H1 (cell line): ENCODE results near the gene NOP9. TPM values are rescaled to one million over a fixed set of nuclear protein-coding genes. Genes with fewer than 3 reads are reported as not detected.
A peak's percentile ranks its signal among the peaks of the same experiment; 100 is the strongest.

Experiments used
- CTCF ChIA-PET: fragments of 300-600 bp; sonication (Branson Sonifier 250); formaldehyde crosslinking; loops from one replicate; lab custom pipeline; 2021; ENCODE audit not compliant: partially characterized antibody; lab: Charles Lee
- POLR2A ChIA-PET: fragments of 300-600 bp; sonication (Branson Sonifier 250); formaldehyde crosslinking; loops from one replicate; lab custom pipeline; 2021; ENCODE audit warnings: inconsistent platforms; ENCODE audit not compliant: partially characterized antibody; lab: Charles Lee
- DNase-seq, 2 experiments: peaks; one replicate each; pipeline versions ENCODE4 v3.0.0 to v3.0.0-alpha.2; 2010 to 2022; ENCODE audit warnings: low spot score in 2 of 2, low read depth in 1 of 2, mixed read lengths in 1 of 2
- FAIRE-seq: peaks from 2 replicates; lab custom pipeline; 2011; peaks lifted over from hg19 to GRCh38; lab: Jason Lieb, UNC
- H2AFZ ChIP-seq: 2 replicates; pipeline ENCODE4 v1.8.1; 2012; ENCODE audit warnings: low read length, inconsistent platforms
- H2AK5ac ChIP-seq: 2 replicates; pipeline ENCODE4 v1.6.1; 2013; ENCODE audit warnings: low read depth, low read length
- H2BK120ac ChIP-seq: replicated peaks from 2 replicates; pipeline ENCODE3; 2013; ENCODE audit warnings: low read depth, low read length, inconsistent platforms
- H2BK12ac ChIP-seq: 2 replicates; pipeline ENCODE4 v1.6.1; 2013; ENCODE audit warnings: low read depth, low read length
- H2BK15ac ChIP-seq: 2 replicates; pipeline ENCODE4 v1.6.1; 2013; ENCODE audit warnings: low read length
- H2BK20ac ChIP-seq: 2 replicates; pipeline ENCODE4 v1.6.1; 2013; ENCODE audit warnings: low read length
- H2BK5ac ChIP-seq: 2 replicates; pipeline ENCODE4 v1.6.1; 2013; ENCODE audit warnings: low read depth, low read length
- H3K14ac ChIP-seq: 2 replicates; pipeline ENCODE4 v1.6.1; 2013; ENCODE audit warnings: inconsistent platforms; ENCODE audit not compliant: insufficient read length
- H3K18ac ChIP-seq: 2 replicates; pipeline ENCODE4 v1.6.1; 2013; ENCODE audit warnings: low read length; ENCODE audit errors: extremely low read depth
- H3K23ac ChIP-seq: 2 replicates; pipeline ENCODE4 v1.6.1; 2013; ENCODE audit warnings: inconsistent platforms; ENCODE audit not compliant: insufficient read length
- H3K23me2 ChIP-seq: 2 replicates; pipeline ENCODE4 v1.6.1; 2013; ENCODE audit warnings: low read depth, low read length
- H3K27ac ChIP-seq: 2 replicates; pipeline ENCODE4 v1.6.1; 2011; ENCODE audit warnings: low read depth, low read length, inconsistent platforms
- H3K27me3 ChIP-seq, 4 experiments: replicated peaks in 1 of 4; 1 replicate in 1 of 4; 2 replicates in 3 of 4; pipeline versions ENCODE4 v1.6.1 to v1.8.1; 2011 to 2013; ENCODE audit warnings: low read length in 3 of 4, mild to moderate bottlenecking in 3 of 4, inconsistent platforms in 2 of 4, mixed read lengths in 2 of 4, moderate library complexity in 1 of 4; ENCODE audit not compliant: control insufficient read depth in 3 of 4, insufficient read depth in 3 of 4; ENCODE audit errors: extremely low read depth in 1 of 4
- H3K36me3 ChIP-seq, 4 experiments: 2 replicates each; pipeline versions ENCODE4 v1.6.1 to v1.8.1; 2011 to 2013; ENCODE audit warnings: mild to moderate bottlenecking in 4 of 4, low read length in 3 of 4, moderate library complexity in 2 of 4, control low read depth in 1 of 4, inconsistent platforms in 1 of 4; ENCODE audit not compliant: insufficient read depth in 4 of 4, control insufficient read depth in 2 of 4
- H3K4ac ChIP-seq: replicated peaks from 2 replicates; pipeline ENCODE3; 2013; ENCODE audit warnings: low read length, low read depth, mixed read lengths, inconsistent platforms; ENCODE audit not compliant: insufficient read length
- H3K4me1 ChIP-seq, 4 experiments: replicated peaks in 1 of 4; 1 replicate in 1 of 4; 2 replicates in 3 of 4; pipeline versions ENCODE4 v1.6.1 to v1.8.1; 2011 to 2013; ENCODE audit warnings: low read length in 3 of 4, inconsistent platforms in 2 of 4, mixed read lengths in 1 of 4; ENCODE audit not compliant: insufficient read depth in 4 of 4, control insufficient read depth in 3 of 4
- H3K4me2 ChIP-seq, 2 experiments: 2 replicates each; pipeline versions ENCODE4 v1.6.1 to v1.8.1; 2011 to 2013; ENCODE audit warnings: low read depth in 2 of 2, low read length in 2 of 2, control low read depth in 1 of 2, inconsistent platforms in 1 of 2, mild to moderate bottlenecking in 1 of 2; ENCODE audit not compliant: insufficient read depth in 1 of 2
- H3K4me3 ChIP-seq, 4 experiments: fragments of 200-600, 300-600 bp in 1 of 4; sonication (generic), shearing (Covaris generic), sonication (Bioruptor Twin) in 1 of 4; 2 replicates each; pipeline versions ENCODE4 v1.5.1 to v1.8.1; 2011 to 2016; ENCODE audit warnings: low read length in 4 of 4, low read depth in 3 of 4, control low read depth in 2 of 4, inconsistent platforms in 2 of 4, mild to moderate bottlenecking in 2 of 4, mixed read lengths in 1 of 4, moderate library complexity in 1 of 4; ENCODE audit not compliant: insufficient read depth in 2 of 4; ENCODE audit errors: extremely low read depth in 1 of 4
- H3K56ac ChIP-seq: replicated peaks from 2 replicates; pipeline ENCODE3; 2013; ENCODE audit warnings: low read depth, mild to moderate bottlenecking, mixed read lengths, low read length, inconsistent platforms; ENCODE audit not compliant: insufficient read length
- H3K79me1 ChIP-seq: 2 replicates; pipeline ENCODE4 v1.6.1; 2013; ENCODE audit warnings: low read depth, low read length, control low read depth
- H3K79me2 ChIP-seq, 2 experiments: 2 replicates each; pipeline versions ENCODE4 v1.6.1 to v1.8.1; 2012 to 2013; ENCODE audit warnings: low read length in 2 of 2, mild to moderate bottlenecking in 2 of 2, inconsistent platforms in 1 of 2; ENCODE audit not compliant: insufficient read depth in 2 of 2, control insufficient read depth in 1 of 2
- H3K9ac ChIP-seq, 4 experiments: replicated peaks in 1 of 4; 1 replicate in 1 of 4; 2 replicates in 3 of 4; pipeline versions ENCODE4 v1.6.1 to v1.8.1; 2011 to 2013; ENCODE audit warnings: low read depth in 3 of 4, low read length in 3 of 4, control low read depth in 2 of 4, mild to moderate bottlenecking in 2 of 4, moderate library complexity in 2 of 4, inconsistent platforms in 1 of 4; ENCODE audit errors: extremely low read depth in 1 of 4
- H3K9me3 ChIP-seq, 2 experiments: 2 replicates each; pipeline versions ENCODE4 v1.6.1 to v1.8.1; 2012 to 2013; ENCODE audit warnings: mild to moderate bottlenecking in 2 of 2, moderate library complexity in 2 of 2, control low read depth in 1 of 2, inconsistent platforms in 1 of 2, low read depth in 1 of 2, low read length in 1 of 2, mixed read lengths in 1 of 2; ENCODE audit not compliant: insufficient read depth in 2 of 2
- H4K20me1 ChIP-seq, 2 experiments: replicated peaks in 1 of 2; 2 replicates each; pipeline versions ENCODE3 to v1.8.1; 2011 to 2013; ENCODE audit warnings: inconsistent platforms in 2 of 2, low read length in 2 of 2, mild to moderate bottlenecking in 1 of 2; ENCODE audit not compliant: insufficient read depth in 2 of 2, control insufficient read depth in 1 of 2
- H4K5ac ChIP-seq: 2 replicates; pipeline ENCODE4 v1.6.1; 2013; ENCODE audit warnings: low read length, low read depth, mixed read lengths, inconsistent platforms; ENCODE audit not compliant: insufficient read length
- H4K8ac ChIP-seq: 2 replicates; pipeline ENCODE4 v1.8.0; 2013; ENCODE audit warnings: mild to moderate bottlenecking, moderate library complexity, low read length, inconsistent platforms; ENCODE audit not compliant: insufficient read depth; ENCODE audit errors: extremely low read depth
- H4K91ac ChIP-seq: replicated peaks from 2 replicates; pipeline ENCODE3; 2013; ENCODE audit warnings: low read length, mixed read lengths, inconsistent platforms; ENCODE audit not compliant: insufficient read length
- BCL11A ChIP-seq, 2 experiments: IDR thresholded peaks; one replicate each; pipeline ENCODE4 v1.6.1; 2011; ENCODE audit warnings: low read depth in 2 of 2, low read length in 2 of 2, mild to moderate bottlenecking in 2 of 2
- CREB1 ChIP-seq: IDR thresholded peaks from 2 replicates; pipeline ENCODE4 v1.6.1; 2012; ENCODE audit warnings: inconsistent platforms
- FOSL1 ChIP-seq: IDR thresholded peaks from 2 replicates; pipeline ENCODE4 v1.6.1; 2011; ENCODE audit warnings: mild to moderate bottlenecking, low read depth, low read length, moderate library complexity; ENCODE audit not compliant: insufficient read depth
- HDAC2 ChIP-seq, 2 experiments: fragments of 300-600 bp in 1 of 2; sonication (generic) in 1 of 2; IDR thresholded peaks; 2 replicates each; pipeline ENCODE4 v1.6.1; 2011 to 2012; ENCODE audit warnings: low read depth in 2 of 2, low read length in 2 of 2, mild to moderate bottlenecking in 2 of 2, moderate library complexity in 2 of 2, borderline replicate concordance in 1 of 2, inconsistent platforms in 1 of 2
- HDAC6 ChIP-seq: IDR thresholded peaks from one replicate; pipeline ENCODE4 v1.7.1; 2012; ENCODE audit warnings: low read depth, mild to moderate bottlenecking, inconsistent platforms, low read length, moderate library complexity
- WGBS, 2 experiments: shearing (Covaris generic) in 1 of 2; methylation state at CpG; one replicate each; pipeline versions ENCODE4 v1.1.6 to v1.1.7; 2013 to 2015; ENCODE audit warnings: low lambda C conversion rate in 2 of 2, mixed read lengths in 2 of 2, inconsistent platforms in 1 of 2, low coverage in 1 of 2, missing lambda C conversion rate in 1 of 2; ENCODE audit not compliant: insufficient replicate concordance in 2 of 2, insufficient coverage in 1 of 2, insufficient read length in 1 of 2; ENCODE audit errors: extremely low coverage in 1 of 2, missing lambda C conversion rate in 1 of 2; 5-methylcytosine and 5-hydroxymethylcytosine counted together
- polyA plus RNA-seq, 7 experiments: library from polyadenylated mRNA; depleted of rRNA in 3 of 7; stranded (reverse) in 5 of 7; unstranded in 2 of 7; fragments of >200 nt in 5 of 7; fragments of 200-250 nt in 2 of 7; gene quantifications; 1 replicate in 5 of 7; 2 replicates in 1 of 7; 4 replicates in 1 of 7; pipeline versions ENCODE4 v1.2.1 to v1.2.3, GENCODE V29; 2011 to 2013; ENCODE audit warnings: missing spikeins in 2 of 7, mixed read lengths in 2 of 7
- total RNA-seq: library from RNA; stranded (reverse); fragmentation: NEBNext Ultra II Directional; extraction: Animal tissue kit (Norgen Biotek cat#: 25700); gene quantifications from 2 replicates; pipeline ENCODE4 v1.2.1, GENCODE V29; 2021
- TF ChIP-seq, protein P1 (sequence below): IDR thresholded peaks from 2 replicates; pipeline ENCODE4 v1.6.1; 2012; ENCODE audit warnings: low read length, inconsistent platforms

The NOP9 gene
- total and polyA plus RNA-seq, 2 of the 8 experiments (the other 6 are each of a cell fraction or from before 2014, with no cell fraction given), result 17.8 to 34.8 TPM

DNA sequence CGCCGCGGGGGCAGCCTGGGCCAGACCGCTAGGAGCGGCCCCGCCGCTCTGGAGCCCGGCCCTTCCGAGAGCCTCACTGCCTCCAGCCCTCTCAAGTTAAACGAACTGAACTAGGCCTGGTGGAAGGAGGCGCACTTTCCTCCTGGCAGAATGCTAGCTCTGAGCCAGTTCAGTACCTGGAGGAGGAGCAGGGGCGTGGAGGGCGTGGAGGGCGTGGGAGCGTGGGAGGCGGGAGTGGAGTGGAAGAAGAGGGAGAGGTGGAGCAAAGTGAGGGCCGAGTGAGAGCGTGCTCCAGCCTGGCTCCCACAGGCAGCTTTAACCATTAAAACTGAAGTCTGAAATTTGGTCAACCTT lies 16.9 kb downstream of the NOP9 start:
- TF ChIP-seq HDAC2 (IDR thresholded peaks at IDR 0.05; ENCODE audit: borderline replicate concordance in 1 of 2, low read depth in 2 of 2, low read length in 2 of 2), result no peak
- no peak for TF ChIP-seq FOSL1
- TF ChIP-seq CREB1, result no peak
- TF ChIP-seq, protein P1, sequence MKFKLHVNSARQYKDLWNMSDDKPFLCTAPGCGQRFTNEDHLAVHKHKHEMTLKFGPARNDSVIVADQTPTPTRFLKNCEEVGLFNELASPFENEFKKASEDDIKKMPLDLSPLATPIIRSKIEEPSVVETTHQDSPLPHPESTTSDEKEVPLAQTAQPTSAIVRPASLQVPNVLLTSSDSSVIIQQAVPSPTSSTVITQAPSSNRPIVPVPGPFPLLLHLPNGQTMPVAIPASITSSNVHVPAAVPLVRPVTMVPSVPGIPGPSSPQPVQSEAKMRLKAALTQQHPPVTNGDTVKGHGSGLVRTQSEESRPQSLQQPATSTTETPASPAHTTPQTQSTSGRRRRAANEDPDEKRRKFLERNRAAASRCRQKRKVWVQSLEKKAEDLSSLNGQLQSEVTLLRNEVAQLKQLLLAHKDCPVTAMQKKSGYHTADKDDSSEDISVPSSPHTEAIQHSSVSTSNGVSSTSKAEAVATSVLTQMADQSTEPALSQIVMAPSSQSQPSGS, result no peak
- TF ChIP-seq BCL11A (IDR thresholded peaks at IDR 0.05; ENCODE audit: low read depth in 2 of 2, low read length in 2 of 2), result no peak
- no peak for TF ChIP-seq HDAC6
- POLR2A ChIA-PET, result interaction anchor here (1.3 to 1.9 kb wide), 5 partner anchors 11 to 115 kb away, joined by 3 to 5 read pairs (median 3); partner anchors contain the start of genes DHRS1 and NOP9
- no peak overlapping the region for H2AFZ ChIP-seq

More for the DNA sequence above, 16.9 kb downstream of the NOP9 start:
- H3K23ac ChIP-seq, result no peak overlapping the region
- H2BK20ac ChIP-seq, result no peak overlapping the region
- no peaks in the 10 kb centered on the region; a peak in 1 of 4 replicates for H3K9me3 ChIP-seq
- H3K4me1 ChIP-seq, result no peaks in the 10 kb centered on the region; a peak in 2 of 7 replicates
- H3K14ac ChIP-seq, result no peak overlapping the region
- 85% methylated on average over 9 of the region's 18 CpGs; no CpG with 5 or more reads in 1 of the 2 experiments for WGBS, 2 experiments
- H4K8ac ChIP-seq, result peak overlapping the region; percentile 86
- peaks cover 0 to 42% (median 31%) of the 10 kb centered on the region in 4 experiments; a peak in 6 of 7 replicates for H3K27me3 ChIP-seq
- H2BK12ac ChIP-seq, result peak overlapping the region; percentile 56; the same call in 1 of the 2 replicates
- CTCF ChIA-PET, result interaction anchor here (1.2 to 27.8 kb wide), 7 partner anchors 9 to 111 kb away, joined by 3 to 664 read pairs (median 8); partner anchors contain the start of genes ADCY4, CBLN3, CIDEB and KHNYN
- no peak overlapping the region; a peak in 1 of 7 replicates for H3K9ac ChIP-seq
- H3K4ac ChIP-seq, result no peak overlapping the region
- no peak overlapping the region for H2BK15ac ChIP-seq
- no peak overlapping the region for H2BK120ac ChIP-seq
- H4K91ac ChIP-seq, result no peak overlapping the region
- H3K79me2 ChIP-seq, result no peaks in the 10 kb centered on the region
- no peak overlapping the region for H3K27ac ChIP-seq
- no peak overlapping the region for H2AK5ac ChIP-seq
- H3K4me3 ChIP-seq, result no peak overlapping the region
- peaks cover 0 to 2% of the 10 kb centered on the region in 2 experiments for H4K20me1 ChIP-seq
- no peak overlapping the region for H3K56ac ChIP-seq
- no peaks in the 10 kb centered on the region for H3K36me3 ChIP-seq
- FAIRE-seq (no peak), DNase-seq (no peak)
- H3K4me2 ChIP-seq, result peak overlapping the region in 1 of 2 experiments; percentile 17; a peak in 1 of 4 replicates
- no peaks in the 10 kb centered on the region for H3K79me1 ChIP-seq
- H2BK5ac ChIP-seq, result no peak overlapping the region
- H4K5ac ChIP-seq, result no peak overlapping the region
- no peak overlapping the region for H3K18ac ChIP-seq
- H3K23me2 ChIP-seq, result no peaks in the 10 kb centered on the region
